ENCODE data around the gene KRTAP10-5. TPM values are rescaled to one million over a fixed set of nuclear protein-coding genes. Genes with fewer than 3 reads are reported as not detected.
A peak's percentile ranks its signal among the peaks of the same experiment; 100 is the strongest.
"Not testable (repeated sequence)": the region's sequence is repeated elsewhere in the genome, so short reads cannot be mapped to it uniquely, and the experiment has no call there.

The KRTAP10-5 gene
- total and polyA plus RNA-seq, 5 experiments from 2014 or later, result not detected

DNA sequence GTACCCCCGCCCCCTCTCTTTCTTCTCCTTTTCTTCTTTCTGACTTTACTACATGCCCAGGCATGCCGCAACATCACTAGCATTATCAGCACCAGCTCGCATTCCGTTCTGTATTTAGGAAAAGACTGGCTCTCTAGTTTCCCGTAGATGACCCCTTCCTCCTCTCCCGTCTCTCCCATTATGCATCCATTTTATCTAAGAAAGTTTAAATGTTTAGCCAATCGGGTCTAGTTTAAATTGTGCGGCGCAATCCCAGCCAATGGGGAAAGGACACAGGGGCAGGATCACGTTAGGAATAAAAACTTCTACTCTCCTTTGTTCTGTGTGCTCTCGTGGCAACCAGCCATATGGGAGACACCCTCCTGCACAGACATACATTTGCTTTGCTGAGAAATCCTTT is 17.7 kb upstream of the KRTAP10-5 start:
- H3K27me3 Mint-ChIP-seq, result peaks cover 0 to 9% (median 0%) of the 10 kb centered on the region in 5 donors
- H3K4me1 Mint-ChIP-seq, result peaks cover 0 to 16% (median 7%) of the 10 kb centered on the region in 4 donors
- H3K27ac Mint-ChIP-seq, result no peak overlapping the region
- POLR2A ChIA-PET, result no interaction called here
- no peak overlapping the region for H3K4me3 Mint-ChIP-seq
- ATAC-seq (no peak), DNase-seq (no peak)
- H3K9me3 Mint-ChIP-seq, result peaks cover 0 to 11% (median 5%) of the 10 kb centered on the region in 9 donors
- H3K36me3 Mint-ChIP-seq, result peaks cover 0 to 11% (median 3%) of the 10 kb centered on the region in 3 donors

DNA sequence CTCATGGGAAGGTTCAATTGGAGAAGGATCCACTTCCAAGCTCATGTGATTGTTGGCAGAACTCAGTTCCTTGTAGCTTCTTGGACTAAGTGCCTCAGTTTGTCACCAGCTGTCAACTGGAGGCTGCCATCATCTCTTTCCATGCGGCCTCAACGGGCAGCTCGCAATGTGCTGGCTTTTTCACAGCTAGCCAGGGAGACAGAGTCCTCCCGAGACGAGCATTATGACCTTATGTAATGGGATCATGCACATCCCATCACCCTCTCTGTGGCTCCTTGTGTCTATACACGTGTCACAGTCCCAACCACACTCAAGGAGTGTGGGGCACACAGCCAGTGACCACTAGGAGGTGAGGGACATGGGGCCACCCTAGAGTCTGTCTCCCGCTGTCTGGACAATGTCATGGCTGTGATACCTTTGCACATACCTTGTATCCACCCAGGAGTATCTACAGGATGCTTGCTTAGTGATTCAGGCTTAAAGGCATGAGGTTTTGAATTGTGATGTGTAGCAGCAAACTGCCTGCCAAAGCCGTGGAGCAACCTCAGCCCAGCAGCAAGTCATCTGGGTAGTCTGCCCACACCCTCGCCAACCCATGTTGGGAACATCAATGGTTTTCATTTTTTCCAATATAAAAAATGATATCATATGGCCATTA is 15.8 kb upstream of the KRTAP10-5 start:
- peaks cover 0 to 16% (median 9%) of the 10 kb centered on the region in 4 donors for H3K4me1 Mint-ChIP-seq
- no peak overlapping the region for H3K4me3 Mint-ChIP-seq
- H3K27ac Mint-ChIP-seq, result peak overlapping the region in 2 of 10 donors; percentile 52 to 60
- H3K36me3 Mint-ChIP-seq, result peaks cover 0 to 11% (median 3%) of the 10 kb centered on the region in 3 donors
- H3K27me3 Mint-ChIP-seq, result peaks cover 0 to 9% (median 0%) of the 10 kb centered on the region in 5 donors
- ATAC-seq (no peak), DNase-seq (no peak)
- peaks cover 0 to 11% (median 5%) of the 10 kb centered on the region in 9 donors for H3K9me3 Mint-ChIP-seq
- POLR2A ChIA-PET, result interaction anchor here (0.8 to 1.3 kb wide), 3 partner anchors 23 to 49 kb away, joined by 3 to 4 read pairs (median 3); no protein-coding TSS in a partner anchor

DNA sequence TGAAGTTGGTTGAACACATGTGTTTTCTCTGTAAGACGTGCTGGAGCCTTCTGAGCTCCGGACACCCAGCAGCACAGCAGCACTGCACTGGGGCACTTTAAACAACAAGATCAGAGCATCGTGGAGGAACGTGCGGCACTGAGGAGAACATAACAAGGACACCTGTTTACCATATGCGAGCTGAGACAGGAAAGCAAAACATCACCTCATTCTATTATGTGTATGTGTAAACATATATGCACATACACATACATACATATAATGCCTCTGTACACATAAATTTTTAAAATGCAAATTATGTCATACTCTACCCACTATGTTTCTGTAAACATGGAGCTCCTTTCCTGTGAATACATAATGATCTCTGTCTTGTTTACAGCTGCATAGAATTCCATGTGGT is 15.1 kb upstream of the KRTAP10-5 start:
- peaks cover 0 to 9% (median 0%) of the 10 kb centered on the region in 5 donors for H3K27me3 Mint-ChIP-seq
- peak overlapping the region in 1 of 10 donors; percentile 48 for H3K27ac Mint-ChIP-seq
- ATAC-seq (no peak), DNase-seq (no peak)
- peaks cover 0 to 16% (median 10%) of the 10 kb centered on the region in 4 donors for H3K4me1 Mint-ChIP-seq
- POLR2A ChIA-PET, result interaction anchor here (0.8 to 1.3 kb wide), 2 partner anchors 30 to 48 kb away, joined by 3 to 4 read pairs; no protein-coding TSS in a partner anchor
- peaks cover 0 to 11% (median 3%) of the 10 kb centered on the region in 3 donors for H3K36me3 Mint-ChIP-seq
- no peak overlapping the region for H3K4me3 Mint-ChIP-seq
- H3K9me3 Mint-ChIP-seq, result peaks cover 0 to 11% (median 5%) of the 10 kb centered on the region in 9 donors

DNA sequence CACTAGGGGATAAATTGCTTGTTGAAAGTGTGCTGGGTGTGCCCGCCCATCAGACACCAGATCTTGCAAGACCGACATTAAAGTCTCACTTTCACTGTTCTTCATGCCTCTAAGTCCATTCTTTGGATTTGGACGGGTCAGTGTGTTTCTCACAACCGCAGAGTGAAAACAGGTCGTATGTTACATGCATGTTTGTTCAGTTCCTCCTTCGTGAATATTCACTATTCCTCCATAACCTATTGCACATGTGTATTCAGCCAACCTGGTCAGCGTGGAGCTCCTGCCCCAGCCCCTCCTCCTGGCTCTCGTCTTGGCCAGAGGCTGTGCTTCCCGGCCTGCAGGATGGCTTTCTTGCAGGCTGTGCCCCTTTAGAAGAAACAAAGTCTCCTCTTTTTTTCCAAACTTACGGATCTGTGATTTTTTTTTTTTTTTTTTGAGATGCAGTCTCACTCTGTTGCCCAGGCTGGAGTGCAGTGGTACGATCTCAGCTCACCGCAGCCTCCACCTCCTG is 14.1 kb upstream of the KRTAP10-5 start:
- peak overlapping the region in 1 of 10 donors; percentile 10 for H3K4me3 Mint-ChIP-seq
- H3K27ac Mint-ChIP-seq, result peak overlapping the region in 4 of 10 donors; percentile 43 to 83 (median 66)
- POLR2A ChIA-PET, result no interaction called here
- peaks cover 0 to 11% (median 5%) of the 10 kb centered on the region in 9 donors for H3K9me3 Mint-ChIP-seq
- peaks cover 0 to 11% (median 3%) of the 10 kb centered on the region in 3 donors for H3K36me3 Mint-ChIP-seq
- DNase-seq (no peak), ATAC-seq (no peak)
- peaks cover 0 to 4% (median 0%) of the 10 kb centered on the region in 5 donors for H3K27me3 Mint-ChIP-seq
- H3K4me1 Mint-ChIP-seq, result peaks cover 0 to 14% (median 10%) of the 10 kb centered on the region in 4 donors

DNA sequence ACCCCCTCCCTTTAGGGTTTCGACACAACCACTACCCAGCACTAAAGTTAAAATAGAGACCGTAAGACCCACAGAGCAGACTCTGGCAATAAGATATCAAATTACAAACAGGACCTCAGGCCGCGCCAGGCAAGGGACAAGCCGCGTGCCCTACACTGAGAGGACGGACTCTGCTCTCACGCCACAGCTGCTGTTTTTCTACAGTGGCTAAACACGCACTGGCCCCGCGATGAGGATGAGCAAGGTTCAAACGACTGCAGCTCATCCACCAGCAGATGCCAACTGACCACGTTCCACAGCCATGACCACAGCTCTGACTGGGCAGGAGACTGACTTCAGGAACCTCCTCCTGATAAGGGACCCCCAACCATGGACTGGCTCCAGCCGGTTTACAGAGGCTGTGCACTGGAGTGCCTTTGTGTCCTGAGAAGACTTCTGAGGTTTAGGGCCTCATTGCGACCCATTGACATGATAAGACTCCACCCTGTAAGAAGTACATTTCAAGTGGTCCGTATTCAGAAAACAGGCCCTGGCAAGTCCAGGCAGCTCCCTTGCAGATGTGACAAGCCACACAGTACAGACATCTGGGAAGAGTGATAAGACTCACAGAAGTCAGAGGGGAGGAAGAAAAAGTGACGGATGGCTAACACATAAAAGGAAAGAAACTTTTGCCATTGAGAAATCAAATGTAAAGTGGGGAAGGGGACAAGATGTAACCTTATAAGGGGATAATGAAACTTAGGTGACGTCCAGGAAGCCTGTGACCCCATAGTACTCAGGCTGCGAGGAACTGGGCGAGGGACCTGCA is 13.4 kb upstream of the KRTAP10-5 start:
- POLR2A ChIA-PET, result no interaction called here
- Mint-ChIP-seq H3K27ac (peak overlapping the region in 5 of 10 donors; percentile 31 to 83 (median 60)), H3K9me3 (peaks cover 0 to 10% (median 4%) of the 10 kb centered on the region in 9 donors), H3K27me3 (peaks cover 0 to 6% (median 0%) of the 10 kb centered on the region in 5 donors), H3K4me1 (peaks cover 0 to 14% (median 10%) of the 10 kb centered on the region in 4 donors), H3K4me3 (peak overlapping the region in 1 of 10 donors; percentile 10), H3K36me3 (peaks cover 0 to 9% (median 2%) of the 10 kb centered on the region in 3 donors)
- no peak for ATAC-seq
- no peak for DNase-seq

DNA sequence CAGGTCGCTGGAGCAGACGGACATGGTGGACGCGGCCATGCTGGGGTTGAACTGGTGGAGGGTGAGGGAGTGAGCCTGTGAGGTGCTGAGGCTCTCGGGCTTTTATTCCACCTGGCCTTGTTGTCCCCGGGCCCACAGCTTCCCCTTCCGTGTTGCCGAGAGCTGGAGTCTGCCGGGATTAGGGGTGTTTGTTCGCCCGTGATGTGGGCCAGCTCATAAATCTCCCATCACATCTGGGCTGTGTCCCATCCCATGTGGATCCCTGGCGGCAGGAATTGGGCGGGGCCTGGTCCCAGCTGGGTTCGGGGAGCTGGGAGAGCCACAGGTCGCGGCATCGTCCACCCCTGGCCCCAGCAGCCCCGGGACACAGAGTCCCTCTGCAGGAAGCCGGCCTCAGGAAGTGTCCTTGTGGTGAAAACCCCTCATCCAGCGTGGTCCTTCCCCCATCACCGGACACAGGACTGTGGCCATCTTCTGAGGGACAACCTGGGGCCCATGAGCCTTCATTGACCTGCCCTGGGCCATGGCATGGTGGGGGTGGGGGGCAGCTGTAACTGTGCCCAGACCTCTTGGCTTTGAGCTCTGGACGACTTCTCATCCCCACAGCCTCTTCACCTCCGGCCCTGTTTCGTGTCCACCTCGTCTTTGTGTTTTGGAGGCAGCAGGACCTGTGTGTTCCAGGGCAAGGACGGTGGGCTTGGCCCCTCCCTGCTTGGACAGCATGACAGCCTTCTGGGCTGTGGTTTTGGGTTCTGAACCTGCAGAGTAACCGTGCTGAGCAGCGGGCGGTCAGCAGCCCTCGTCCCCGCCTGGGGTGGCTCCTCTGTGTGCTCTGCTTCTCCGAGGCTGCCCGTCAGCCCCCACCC is 12.3 kb upstream of the KRTAP10-5 start, which contains the start of gene KRTAP10-6:
Gene KRTAP10-6, minus strand, starts transcription at position 60 of the 866 bp plus-strand sequence. Its CDS starts 21 bp downstream, at position 39.
- H3K4me1 Mint-ChIP-seq, result peaks cover 0 to 14% (median 10%) of the 10 kb centered on the region in 4 donors
- no peak for DNase-seq
- peaks cover 0 to 6% (median 0%) of the 10 kb centered on the region in 5 donors for H3K27me3 Mint-ChIP-seq
- ATAC-seq, result no peak
- POLR2A ChIA-PET, result no interaction called here
- H3K9me3 Mint-ChIP-seq, result no peaks in the 10 kb centered on the region
- no peaks in the 10 kb centered on the region for H3K36me3 Mint-ChIP-seq
- peak within 1 kb of the TSS in 5 of 10 donors; percentile 17 to 61 (median 39) for H3K27ac Mint-ChIP-seq
- H3K4me3 Mint-ChIP-seq, result no peak within 1 kb of the TSS

DNA sequence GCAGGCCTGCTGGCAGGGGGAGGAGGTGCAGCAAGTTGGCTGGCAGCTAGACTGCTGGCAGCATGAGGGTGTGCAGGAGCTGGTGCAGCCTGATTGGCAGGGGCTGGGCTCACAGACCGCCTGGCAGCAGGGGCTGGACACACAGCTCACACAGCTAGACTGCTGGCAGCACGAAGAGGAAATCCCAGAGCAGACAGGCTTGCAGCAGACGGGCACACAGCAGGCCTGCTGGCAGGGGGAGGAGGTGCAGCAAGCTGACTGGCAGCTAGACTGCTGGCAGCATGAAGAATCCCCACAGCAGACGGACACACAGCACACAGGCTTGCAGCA is 11.4 kb upstream of the KRTAP10-5 start:
- DNase-seq, H3K4me3 Mint-ChIP-seq, H3K9me3 Mint-ChIP-seq, POLR2A ChIA-PET, ATAC-seq, H3K36me3 Mint-ChIP-seq: not testable (repeated sequence)
- peak overlapping the region in 4 of 10 donors; percentile 17 to 49 (median 36) for H3K27ac Mint-ChIP-seq
- peaks cover 0 to 13% (median 2%) of the 10 kb centered on the region in 5 donors for H3K27me3 Mint-ChIP-seq
- peaks cover 0 to 14% (median 10%) of the 10 kb centered on the region in 4 donors for H3K4me1 Mint-ChIP-seq

DNA sequence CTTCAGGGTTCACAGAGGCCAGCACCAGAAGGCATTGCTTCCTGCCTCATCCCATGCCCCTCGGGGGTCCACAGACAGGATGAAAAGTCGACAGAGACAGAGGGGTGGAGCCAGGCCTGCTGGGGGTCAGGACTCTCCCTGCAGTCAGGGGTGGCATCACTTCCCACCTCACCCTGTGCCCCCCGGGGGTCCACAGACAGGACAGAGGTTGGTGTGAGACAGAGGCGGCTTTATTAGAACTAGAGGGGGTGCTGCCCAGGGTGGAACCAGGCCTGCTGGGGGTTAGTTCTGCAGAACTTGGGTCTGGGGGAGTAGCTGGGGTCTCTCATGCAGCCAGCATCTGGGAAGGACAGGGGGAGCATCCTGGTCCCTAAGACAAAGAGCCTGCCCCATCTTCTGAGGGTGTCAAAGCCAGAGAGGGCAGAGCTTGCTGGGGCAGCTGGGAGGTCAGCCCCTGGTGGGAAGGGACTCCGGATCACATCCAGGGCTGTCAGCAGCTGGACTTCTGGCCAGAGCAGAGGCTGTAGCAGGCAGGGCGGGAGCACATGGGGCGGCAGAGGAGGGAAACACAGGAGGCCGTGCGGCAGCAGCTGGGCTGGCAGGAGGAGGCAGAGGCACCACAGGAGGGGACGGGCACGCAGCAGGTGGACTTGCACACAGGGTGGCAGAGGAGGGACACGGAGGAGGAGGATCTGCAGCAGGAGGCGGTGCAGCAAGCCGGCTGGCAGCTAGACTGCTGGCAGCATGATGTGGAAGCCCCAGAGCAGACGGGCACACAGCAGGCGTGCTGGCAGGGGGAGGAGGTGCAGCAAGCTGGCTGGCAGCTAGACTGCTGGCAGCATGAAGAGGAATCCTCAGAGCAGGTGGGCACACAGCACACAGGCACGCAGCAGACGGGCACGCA is 10.7 kb upstream of the KRTAP10-5 start:
- H3K27me3 Mint-ChIP-seq, result peaks cover 0 to 17% (median 6%) of the 10 kb centered on the region in 5 donors
- POLR2A ChIA-PET, DNase-seq, H3K4me3 Mint-ChIP-seq, ATAC-seq, H3K36me3 Mint-ChIP-seq, H3K9me3 Mint-ChIP-seq: not testable (repeated sequence)
- H3K27ac Mint-ChIP-seq, result peak overlapping the region in 4 of 10 donors; percentile 17 to 49 (median 36)
- H3K4me1 Mint-ChIP-seq, result peaks cover 0 to 15% (median 11%) of the 10 kb centered on the region in 4 donors

DNA sequence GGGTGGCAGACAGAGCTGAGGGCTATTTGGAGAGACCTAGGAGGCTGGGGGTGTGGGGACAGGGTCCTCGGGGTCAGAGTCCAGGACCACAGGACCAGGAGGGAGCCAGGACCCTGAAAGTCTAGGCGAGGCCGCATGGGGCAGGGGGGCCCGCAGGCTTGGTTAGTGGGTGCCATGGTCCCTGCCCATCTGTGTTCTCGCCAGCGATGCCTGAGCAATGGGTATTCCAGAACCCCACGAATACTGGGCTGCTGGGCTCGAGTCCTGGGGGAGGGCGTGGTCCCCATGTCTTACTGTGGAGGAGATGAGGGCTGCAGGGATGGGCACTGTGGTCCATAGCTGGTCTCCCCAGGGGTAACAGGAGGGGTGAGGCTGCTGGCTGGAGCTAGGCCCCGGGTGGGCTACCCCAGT is 9.9 kb upstream of the KRTAP10-5 start:
- Mint-ChIP-seq H3K4me3 (no peak overlapping the region), H3K9me3 (no peaks in the 10 kb centered on the region), H3K27me3 (peaks cover 3 to 20% (median 10%) of the 10 kb centered on the region in 5 donors), H3K27ac (no peak overlapping the region), H3K4me1 (peaks cover 0 to 17% (median 9%) of the 10 kb centered on the region in 4 donors), H3K36me3 (no peaks in the 10 kb centered on the region)
- DNase-seq, result no peak
- POLR2A ChIA-PET, result no interaction called here
- no peak for ATAC-seq

DNA sequence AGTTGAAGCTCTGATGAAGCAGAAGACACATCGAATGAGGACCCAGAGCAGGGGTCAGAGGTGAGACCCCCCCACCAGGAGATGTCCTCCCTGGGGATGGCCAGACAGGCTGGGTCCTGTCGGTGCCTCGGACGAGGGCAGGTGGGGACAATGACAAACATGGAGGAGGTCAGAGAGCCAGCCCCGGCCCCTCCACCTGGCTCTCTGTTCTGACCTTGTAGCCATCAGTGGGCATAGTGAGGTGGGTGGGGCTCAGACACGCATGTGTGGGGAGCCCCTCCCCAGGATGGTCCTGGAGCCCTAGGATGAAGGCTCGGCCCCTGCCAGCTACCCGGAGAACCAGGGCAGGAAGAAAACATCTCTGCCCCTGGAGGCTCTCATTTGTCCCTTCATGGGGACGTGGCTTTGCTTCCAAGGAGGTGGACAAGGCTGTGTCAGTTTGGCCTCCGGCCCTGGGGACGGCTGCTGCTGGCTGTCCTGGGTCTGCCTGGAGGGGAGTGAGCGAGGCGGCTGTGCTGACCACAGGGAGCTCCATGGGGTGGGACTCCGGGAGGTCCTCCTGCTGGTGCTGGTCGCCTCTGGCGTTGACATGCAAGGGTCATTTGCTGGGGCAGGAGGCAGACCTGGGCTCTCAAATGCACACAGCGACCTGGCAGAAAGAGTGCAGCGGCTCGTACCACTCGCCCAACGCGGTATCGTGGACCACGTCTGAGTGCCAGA is 9.3 kb upstream of the KRTAP10-5 start:
- Mint-ChIP-seq H3K36me3 (no peaks in the 10 kb centered on the region), H3K9me3 (no peaks in the 10 kb centered on the region), H3K27me3 (peaks cover 3 to 20% (median 12%) of the 10 kb centered on the region in 5 donors), H3K4me1 (peaks cover 0 to 16% (median 7%) of the 10 kb centered on the region in 4 donors), H3K27ac (peak overlapping the region in 3 of 10 donors; percentile 15 to 65 (median 42)), H3K4me3 (no peak overlapping the region)
- POLR2A ChIA-PET, result no interaction called here
- DNase-seq (no peak), ATAC-seq (no peak)

Data from naive thymus-derived CD8-positive, alpha-beta T cell (primary cell).